Kidney (tissue), 14 donors: ENCODE data around the gene ARL16. TPM values are rescaled to one million over a fixed set of nuclear protein-coding genes. Genes with fewer than 3 reads are reported as not detected.
"Not testable (repeated sequence)": the region's sequence is repeated elsewhere in the genome, so short reads cannot be mapped to it uniquely, and the experiment has no call there.

Experiments used
- DNase-seq, 5 donors: peaks; one replicate each; pipeline ENCODE4 v3.0.0-alpha.2; 2013 to 2020
- FAIRE-seq: peaks from 2 replicates; lab custom pipeline; 2012; peaks lifted over from hg19 to GRCh38; lab: Jason Lieb, UNC
- H3K27ac ChIP-seq, 2 donors: one replicate each; pipeline ENCODE4 v1.7.0; 2013; ENCODE audit warnings: low read depth in 2 of 2, low read length in 2 of 2, inconsistent platforms in 1 of 2
- H3K27me3 ChIP-seq: one replicate; pipeline ENCODE4 v1.7.1; 2013; ENCODE audit warnings: low read length, inconsistent platforms; ENCODE audit not compliant: control insufficient read depth, insufficient read depth
- H3K36me3 ChIP-seq, 3 donors: one replicate each; pipeline versions ENCODE4 v1.7.0 to v1.7.1; 2013; ENCODE audit warnings: low read length in 3 of 3, control low read depth in 1 of 3, inconsistent platforms in 1 of 3; ENCODE audit not compliant: insufficient read depth in 3 of 3, control insufficient read depth in 2 of 3
- H3K4me1 ChIP-seq, 3 donors: one replicate each; pipeline versions ENCODE4 v1.7.0 to v1.7.1; 2013; ENCODE audit warnings: low read length in 3 of 3, inconsistent platforms in 1 of 3, low read depth in 1 of 3; ENCODE audit not compliant: control insufficient read depth in 2 of 3, insufficient read depth in 2 of 3
- H3K4me3 ChIP-seq, 3 donors: one replicate each; pipeline versions ENCODE4 v1.7.0 to v1.8.1; 2013; ENCODE audit warnings: low read length in 3 of 3, control low read depth in 1 of 3, inconsistent platforms in 1 of 3
- H3K9ac ChIP-seq, 3 donors: one replicate each; pipeline versions ENCODE4 v1.7.0 to v1.7.1; 2013; ENCODE audit warnings: low read length in 3 of 3, control low read depth in 1 of 3, inconsistent platforms in 1 of 3
- H3K9me3 ChIP-seq, 3 donors: one replicate each; pipeline versions ENCODE4 v1.7.0 to v1.7.1; 2013; ENCODE audit warnings: low read length in 3 of 3, control low read depth in 1 of 3, inconsistent platforms in 1 of 3; ENCODE audit not compliant: control insufficient read depth in 2 of 3, insufficient read depth in 1 of 3
- intact Hi-C: fragments of 100-400 bp; cut with DNase I; formaldehyde crosslinking; loops from one replicate; pipeline ENCODE4 v1.11.1; 2022
- polyA plus RNA-seq: library from polyadenylated mRNA; stranded (reverse); fragments of 350-450 nt; fragmentation: Illumina TruSeq; extraction: RNeasy Lipid Tissue Mini Kit (QIAGEN cat#74804); gene quantifications from one replicate; pipeline ENCODE4 v1.2.3, GENCODE V29; 2014; ENCODE audit warnings: low read depth, low replicate concordance; ENCODE audit not compliant: insufficient read depth
- total RNA-seq: library from RNA; stranded (reverse); fragmentation: NEBNext Ultra II Directional; extraction: Animal tissue kit (Norgen Biotek cat#: 25700); gene quantifications from one replicate; pipeline ENCODE4 v1.2.1, GENCODE V29; 2021
- TF ChIP-seq, protein P1 (sequence below): IDR thresholded peaks from 3 replicates; pipeline ENCODE4 v1.5.1; 2012; ENCODE audit warnings: mild to moderate bottlenecking, moderate library complexity, borderline replicate concordance; ENCODE audit not compliant: insufficient read depth; ENCODE audit errors: extremely low read depth
- donor health status: control.
- donor health status: control.
- donor health status: control.
- donor health status: control.
- donor health status: control.
- donor health status: DM: yes; HTN: yes; CAD: no.
- donor health status: Normal renal cell carcinoma (clear cell type).

ARL16 gene
- total and polyA plus RNA-seq, 2 donors from 2014 or later, result 34.7 to 76.1 TPM

DNA sequence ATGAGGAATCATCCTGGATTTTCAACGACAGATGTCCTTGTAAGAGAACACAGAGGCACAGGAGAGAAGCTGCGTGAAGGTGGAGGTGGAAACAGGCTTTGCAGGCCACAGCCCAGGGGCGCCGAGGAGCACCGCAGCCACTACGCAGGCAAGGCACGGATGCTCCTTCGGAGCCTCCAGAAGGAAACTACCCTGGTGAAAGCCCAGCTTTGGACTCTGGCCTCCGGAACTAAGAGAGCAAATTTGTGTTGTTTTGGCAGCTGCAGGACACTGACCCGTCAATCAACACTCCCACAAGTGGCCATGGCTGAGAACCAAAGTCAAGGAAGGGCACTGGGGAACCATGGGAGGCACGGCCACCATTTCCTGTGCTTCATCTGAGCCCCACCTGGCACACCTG, 3.4 kb downstream of the ARL16 start:
- Histone ChIP-seq H3K4me3 (no peak overlapping the region), H3K4me1 (peaks cover 0 to 19% (median 7%) of the 10 kb centered on the region in 3 donors), H3K9me3 (no peaks in the 10 kb centered on the region), H3K36me3 (no peaks in the 10 kb centered on the region), H3K27me3 (no peaks in the 10 kb centered on the region), H3K9ac (no peak overlapping the region), H3K27ac (no peak overlapping the region)
- DNase-seq, result no peak
- TF ChIP-seq, protein P1, sequence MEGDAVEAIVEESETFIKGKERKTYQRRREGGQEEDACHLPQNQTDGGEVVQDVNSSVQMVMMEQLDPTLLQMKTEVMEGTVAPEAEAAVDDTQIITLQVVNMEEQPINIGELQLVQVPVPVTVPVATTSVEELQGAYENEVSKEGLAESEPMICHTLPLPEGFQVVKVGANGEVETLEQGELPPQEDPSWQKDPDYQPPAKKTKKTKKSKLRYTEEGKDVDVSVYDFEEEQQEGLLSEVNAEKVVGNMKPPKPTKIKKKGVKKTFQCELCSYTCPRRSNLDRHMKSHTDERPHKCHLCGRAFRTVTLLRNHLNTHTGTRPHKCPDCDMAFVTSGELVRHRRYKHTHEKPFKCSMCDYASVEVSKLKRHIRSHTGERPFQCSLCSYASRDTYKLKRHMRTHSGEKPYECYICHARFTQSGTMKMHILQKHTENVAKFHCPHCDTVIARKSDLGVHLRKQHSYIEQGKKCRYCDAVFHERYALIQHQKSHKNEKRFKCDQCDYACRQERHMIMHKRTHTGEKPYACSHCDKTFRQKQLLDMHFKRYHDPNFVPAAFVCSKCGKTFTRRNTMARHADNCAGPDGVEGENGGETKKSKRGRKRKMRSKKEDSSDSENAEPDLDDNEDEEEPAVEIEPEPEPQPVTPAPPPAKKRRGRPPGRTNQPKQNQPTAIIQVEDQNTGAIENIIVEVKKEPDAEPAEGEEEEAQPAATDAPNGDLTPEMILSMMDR, result no peak
- intact Hi-C loops, result no loop called here
- no peak for FAIRE-seq

DNA sequence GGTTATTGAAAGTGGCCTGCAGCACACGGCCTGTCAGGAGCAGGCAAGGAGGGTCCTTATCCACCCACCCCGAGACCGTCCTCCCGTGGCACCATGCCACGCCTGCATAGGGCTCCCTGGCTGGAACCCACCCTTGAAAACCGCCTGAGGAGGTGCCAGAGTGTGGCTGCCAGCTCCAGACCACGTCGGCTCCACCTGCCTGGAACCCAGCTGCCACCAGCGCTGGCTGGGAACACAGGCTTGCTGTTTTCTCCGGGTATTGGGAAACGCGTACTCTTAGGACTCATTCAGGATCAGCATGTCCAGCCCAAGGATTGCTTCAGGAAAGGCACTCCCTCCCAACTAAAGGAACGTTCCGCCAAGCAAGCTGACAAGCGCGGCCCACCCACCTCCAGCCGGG, 6.7 kb downstream of the ARL16 start:
- TF ChIP-seq, protein P1, result no peak

DNA sequence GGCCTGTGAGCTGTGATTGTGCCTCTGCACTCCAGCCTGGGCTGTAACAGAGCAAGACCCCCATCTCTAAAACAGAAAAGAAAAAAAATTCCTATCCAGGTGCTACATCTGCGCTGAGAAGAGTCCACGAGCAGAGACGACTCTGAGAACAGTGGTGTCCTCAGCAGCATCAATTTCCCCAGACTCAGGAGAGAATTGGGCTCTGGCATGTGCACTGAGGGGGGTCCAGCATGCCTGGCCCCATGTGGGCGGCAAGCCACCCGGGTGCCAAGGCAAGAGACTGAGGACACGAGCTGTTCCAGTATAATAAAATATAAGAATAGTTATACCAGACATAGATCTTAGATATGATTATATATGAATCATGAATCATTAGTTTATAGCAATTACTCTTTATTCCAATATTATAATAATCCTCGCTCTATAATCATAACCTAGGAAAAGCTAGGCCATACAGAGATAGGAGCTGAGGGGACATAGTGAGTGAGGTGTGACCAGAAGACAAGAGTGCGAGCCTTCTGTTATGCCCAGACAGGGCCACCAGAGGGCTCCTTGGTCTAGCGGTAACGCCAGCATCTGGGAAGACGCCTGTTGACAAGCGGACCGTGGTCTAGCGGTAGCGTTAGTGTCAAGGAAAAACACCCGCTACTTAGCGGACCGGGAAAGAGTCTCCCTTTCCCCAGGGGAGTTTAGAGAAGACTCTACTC, 7.9 kb downstream of the ARL16 start:
- DNase-seq, result peak in 1 of 5 donors; percentile 8
- H3K4me3 ChIP-seq, H3K27me3 ChIP-seq, intact Hi-C loops, H3K4me1 ChIP-seq, H3K9me3 ChIP-seq, H3K9ac ChIP-seq, H3K27ac ChIP-seq: not testable (repeated sequence)
- peaks cover 0 to 14% (median 10%) of the 10 kb centered on the region in 3 donors for H3K36me3 ChIP-seq
- TF ChIP-seq, protein P1, result peak; percentile 32
- FAIRE-seq, result peak; percentile 71

More for the DNA sequence above, 6.7 kb downstream of the ARL16 start:
- Histone ChIP-seq H3K9ac (no peak overlapping the region), H3K36me3 (peaks cover 0 to 9% (median 7%) of the 10 kb centered on the region in 3 donors), H3K9me3 (no peaks in the 10 kb centered on the region), H3K4me3 (no peak overlapping the region), H3K4me1 (peaks cover 0 to 5% (median 0%) of the 10 kb centered on the region in 3 donors), H3K27me3 (no peaks in the 10 kb centered on the region), H3K27ac (no peak overlapping the region)
- DNase-seq, result no peak
- intact Hi-C loops, result no loop called here
- no peak for FAIRE-seq
